ENCODE data around the gene SRGAP3. TPM values are rescaled to one million over a fixed set of nuclear protein-coding genes. Genes with fewer than 3 reads are reported as not detected.

Gene SRGAP3
- total RNA-seq, 1 donor: 2.5 TPM

- Histone ChIP-seq H4K20me1 (ENCODE audit: insufficient read depth, low read length) (no peaks in the 10 kb centered on the region), H3K4me1 (ENCODE audit: insufficient read depth, low read length) (no peaks in the 10 kb centered on the region), H3K9me3 (ENCODE audit: low read depth, low read length) (no peaks in the 10 kb centered on the region), H3K27me3 (ENCODE audit: insufficient read depth, low read length) (peaks cover 9% of the 10 kb centered on the region), H3K4me3 (ENCODE audit: insufficient read depth, low read length) (no peak overlapping the region), H3K27ac (ENCODE audit: low read depth, low read length) (no peak overlapping the region), H3K4me2 (ENCODE audit: insufficient read depth, low read length) (no peak overlapping the region), H2AFZ (ENCODE audit: low read length) (no peak overlapping the region), H3K36me3 (ENCODE audit: insufficient read depth, low read length) (no peaks in the 10 kb centered on the region), H3K79me2 (ENCODE audit: insufficient read depth, low read length) (no peaks in the 10 kb centered on the region)
- no peak for DNase-seq (ENCODE audit: insufficient read length, low spot score, missing footprints)
- TF ChIP-seq, protein P1, sequence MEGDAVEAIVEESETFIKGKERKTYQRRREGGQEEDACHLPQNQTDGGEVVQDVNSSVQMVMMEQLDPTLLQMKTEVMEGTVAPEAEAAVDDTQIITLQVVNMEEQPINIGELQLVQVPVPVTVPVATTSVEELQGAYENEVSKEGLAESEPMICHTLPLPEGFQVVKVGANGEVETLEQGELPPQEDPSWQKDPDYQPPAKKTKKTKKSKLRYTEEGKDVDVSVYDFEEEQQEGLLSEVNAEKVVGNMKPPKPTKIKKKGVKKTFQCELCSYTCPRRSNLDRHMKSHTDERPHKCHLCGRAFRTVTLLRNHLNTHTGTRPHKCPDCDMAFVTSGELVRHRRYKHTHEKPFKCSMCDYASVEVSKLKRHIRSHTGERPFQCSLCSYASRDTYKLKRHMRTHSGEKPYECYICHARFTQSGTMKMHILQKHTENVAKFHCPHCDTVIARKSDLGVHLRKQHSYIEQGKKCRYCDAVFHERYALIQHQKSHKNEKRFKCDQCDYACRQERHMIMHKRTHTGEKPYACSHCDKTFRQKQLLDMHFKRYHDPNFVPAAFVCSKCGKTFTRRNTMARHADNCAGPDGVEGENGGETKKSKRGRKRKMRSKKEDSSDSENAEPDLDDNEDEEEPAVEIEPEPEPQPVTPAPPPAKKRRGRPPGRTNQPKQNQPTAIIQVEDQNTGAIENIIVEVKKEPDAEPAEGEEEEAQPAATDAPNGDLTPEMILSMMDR (IDR thresholded peaks at IDR 0.05; ENCODE audit: extremely low read depth, low read depth, low read length): no peak
These were observed 264.0 kb downstream of the SRGAP3 start for GRCh38 chr3:8985411-8985831.

DNA sequence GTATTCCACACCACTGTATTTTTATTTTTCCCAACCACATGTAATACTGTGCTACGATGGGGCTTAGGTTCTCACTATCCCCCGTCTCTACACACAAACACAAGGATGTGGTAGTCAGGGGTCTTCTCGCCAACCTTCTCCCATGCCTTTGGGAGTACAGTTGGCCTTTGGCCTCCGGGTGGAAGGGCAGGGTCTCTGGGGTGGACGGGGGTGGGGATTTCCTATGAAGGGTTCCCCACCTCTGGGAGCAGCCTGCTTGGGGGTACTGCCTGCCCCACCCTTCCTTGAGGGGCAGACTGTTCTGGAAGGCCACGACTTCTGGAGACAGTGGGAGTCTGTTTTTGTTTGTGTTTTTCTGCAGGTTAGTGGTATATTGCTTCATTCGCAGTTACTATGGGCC is 264.9 kb downstream of the SRGAP3 start:
- no peak overlapping the region for H3K27ac ChIP-seq (ENCODE audit: low read depth, low read length)
- H3K9me3 ChIP-seq (ENCODE audit: low read depth, low read length): no peaks in the 10 kb centered on the region
- no peaks in the 10 kb centered on the region for H3K4me1 ChIP-seq (ENCODE audit: insufficient read depth, low read length)
- H4K20me1 ChIP-seq (ENCODE audit: insufficient read depth, low read length): no peaks in the 10 kb centered on the region
- H3K4me3 ChIP-seq (ENCODE audit: insufficient read depth, low read length): no peak overlapping the region
- no peaks in the 10 kb centered on the region for H3K36me3 ChIP-seq (ENCODE audit: insufficient read depth, low read length)
- no peak overlapping the region for H2AFZ ChIP-seq (ENCODE audit: low read length)
- H3K4me2 ChIP-seq (ENCODE audit: insufficient read depth, low read length): no peak overlapping the region
- TF ChIP-seq, protein P1 (IDR thresholded peaks at IDR 0.05; ENCODE audit: extremely low read depth, low read depth, low read length): no peak
- H3K27me3 ChIP-seq (ENCODE audit: insufficient read depth, low read length): peaks cover 12% of the 10 kb centered on the region
- DNase-seq (ENCODE audit: insufficient read length, low spot score, missing footprints): no peak
- H3K79me2 ChIP-seq (ENCODE audit: insufficient read depth, low read length): no peaks in the 10 kb centered on the region

- H3K9me3 ChIP-seq (ENCODE audit: low read depth, low read length): peaks cover 3% of the 10 kb centered on the region
These were observed 265.4 kb downstream of the SRGAP3 start for GRCh38 chr3:8984081-8984480.

GRCh38 chr3:8983591-8983990 is 265.9 kb downstream of the SRGAP3 start:
- TF ChIP-seq, protein P1 (IDR thresholded peaks at IDR 0.05; ENCODE audit: extremely low read depth, low read depth, low read length): no peak
- Histone ChIP-seq H3K36me3 (ENCODE audit: insufficient read depth, low read length) (no peaks in the 10 kb centered on the region), H3K4me1 (ENCODE audit: insufficient read depth, low read length) (no peaks in the 10 kb centered on the region), H2AFZ (ENCODE audit: low read length) (no peak overlapping the region), H4K20me1 (ENCODE audit: insufficient read depth, low read length) (no peaks in the 10 kb centered on the region), H3K27me3 (ENCODE audit: insufficient read depth, low read length) (peaks cover 16% of the 10 kb centered on the region), H3K27ac (ENCODE audit: low read depth, low read length) (no peak overlapping the region), H3K4me2 (ENCODE audit: insufficient read depth, low read length) (no peak overlapping the region), H3K79me2 (ENCODE audit: insufficient read depth, low read length) (no peaks in the 10 kb centered on the region), H3K4me3 (ENCODE audit: insufficient read depth, low read length) (no peak overlapping the region), H3K9me3 (ENCODE audit: low read depth, low read length) (peaks cover 3% of the 10 kb centered on the region)
- DNase-seq (ENCODE audit: insufficient read length, low spot score, missing footprints): no peak

More at GRCh38 chr3:8984081-8984480, 265.4 kb downstream of the SRGAP3 start:
- Histone ChIP-seq H3K4me2 (ENCODE audit: insufficient read depth, low read length) (no peak overlapping the region), H3K27ac (ENCODE audit: low read depth, low read length) (no peak overlapping the region), H3K4me1 (ENCODE audit: insufficient read depth, low read length) (no peaks in the 10 kb centered on the region), H3K36me3 (ENCODE audit: insufficient read depth, low read length) (no peaks in the 10 kb centered on the region), H3K27me3 (ENCODE audit: insufficient read depth, low read length) (peaks cover 16% of the 10 kb centered on the region), H3K79me2 (ENCODE audit: insufficient read depth, low read length) (no peaks in the 10 kb centered on the region), H3K4me3 (ENCODE audit: insufficient read depth, low read length) (no peak overlapping the region), H2AFZ (ENCODE audit: low read length) (no peak overlapping the region), H4K20me1 (ENCODE audit: insufficient read depth, low read length) (no peaks in the 10 kb centered on the region)
- no peak for DNase-seq (ENCODE audit: insufficient read length, low spot score, missing footprints)
- TF ChIP-seq, protein P1 (IDR thresholded peaks at IDR 0.05; ENCODE audit: extremely low read depth, low read depth, low read length): no peak
